ENCODE results near the gene IQCM. TPM values are rescaled to one million over a fixed set of nuclear protein-coding genes. Genes with fewer than 3 reads are reported as not detected.

The IQCM gene
- total RNA-seq, 1 experiment from 2014 or later: not detected

DNA sequence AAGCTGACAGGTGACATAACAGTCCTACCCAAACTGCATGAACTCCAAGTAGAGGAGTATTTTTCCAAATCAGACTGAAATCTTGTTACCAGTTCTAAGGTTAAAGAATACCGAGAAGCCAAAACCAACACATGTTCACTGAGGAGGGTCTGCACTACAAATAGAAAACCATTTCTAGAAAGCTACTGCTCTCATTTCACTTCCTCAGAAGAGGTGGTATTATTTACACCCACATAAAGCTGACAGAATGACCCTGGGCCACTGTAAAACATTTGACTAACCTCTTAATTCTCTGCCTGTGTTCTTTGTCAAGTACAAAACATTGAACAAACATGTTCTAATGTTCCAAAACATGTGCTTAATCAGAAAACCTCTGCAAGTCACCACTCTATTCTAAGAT lies 95.8 kb downstream of the IQCM start:
- ATAC-seq (no peak), DNase-seq (ENCODE audit: low read depth, low spot score) (no peak)
- Histone ChIP-seq H3K27ac (ENCODE audit: low read length) (no peak overlapping the region), H3K4me3 (ENCODE audit: low read depth in 2 of 2, low read length in 2 of 2) (no peak overlapping the region), H3K27me3 (ENCODE audit: control insufficient read depth, insufficient read depth, low read length) (no peaks in the 10 kb centered on the region), H3K36me3 (ENCODE audit: control insufficient read depth, insufficient read depth, low read length) (no peaks in the 10 kb centered on the region), H3K9me3 (ENCODE audit: control insufficient read depth, insufficient read depth, low read depth, low read length) (no peaks in the 10 kb centered on the region), H3K4me1 (ENCODE audit: control insufficient read depth, insufficient read depth, low read length) (no peaks in the 10 kb centered on the region)
- POLR2A ChIA-PET: no interaction called here
- intact Hi-C loops (cut with micrococcal nuclease; ENCODE audit: unreplicated experiment): no loop called here
- CTCF ChIA-PET: no interaction called here
- no TSS peak for BruUV-seq (replicated peaks)
- no peak for TF ChIP-seq TCF7L2 (IDR thresholded peaks at IDR 0.05; ENCODE audit: low read depth, low read length)
- TF ChIP-seq, protein P1, sequence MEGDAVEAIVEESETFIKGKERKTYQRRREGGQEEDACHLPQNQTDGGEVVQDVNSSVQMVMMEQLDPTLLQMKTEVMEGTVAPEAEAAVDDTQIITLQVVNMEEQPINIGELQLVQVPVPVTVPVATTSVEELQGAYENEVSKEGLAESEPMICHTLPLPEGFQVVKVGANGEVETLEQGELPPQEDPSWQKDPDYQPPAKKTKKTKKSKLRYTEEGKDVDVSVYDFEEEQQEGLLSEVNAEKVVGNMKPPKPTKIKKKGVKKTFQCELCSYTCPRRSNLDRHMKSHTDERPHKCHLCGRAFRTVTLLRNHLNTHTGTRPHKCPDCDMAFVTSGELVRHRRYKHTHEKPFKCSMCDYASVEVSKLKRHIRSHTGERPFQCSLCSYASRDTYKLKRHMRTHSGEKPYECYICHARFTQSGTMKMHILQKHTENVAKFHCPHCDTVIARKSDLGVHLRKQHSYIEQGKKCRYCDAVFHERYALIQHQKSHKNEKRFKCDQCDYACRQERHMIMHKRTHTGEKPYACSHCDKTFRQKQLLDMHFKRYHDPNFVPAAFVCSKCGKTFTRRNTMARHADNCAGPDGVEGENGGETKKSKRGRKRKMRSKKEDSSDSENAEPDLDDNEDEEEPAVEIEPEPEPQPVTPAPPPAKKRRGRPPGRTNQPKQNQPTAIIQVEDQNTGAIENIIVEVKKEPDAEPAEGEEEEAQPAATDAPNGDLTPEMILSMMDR (IDR thresholded peaks at IDR 0.05): no peak
- TF ChIP-seq POLR2AphosphoS5 (IDR thresholded peaks at IDR 0.05; ENCODE audit: low read depth, low read length): no peak
- no peak for TF ChIP-seq SIN3A (IDR thresholded peaks at IDR 0.05; ENCODE audit: borderline replicate concordance, insufficient read depth, low read depth, low read length)
- TF ChIP-seq, protein P2, sequence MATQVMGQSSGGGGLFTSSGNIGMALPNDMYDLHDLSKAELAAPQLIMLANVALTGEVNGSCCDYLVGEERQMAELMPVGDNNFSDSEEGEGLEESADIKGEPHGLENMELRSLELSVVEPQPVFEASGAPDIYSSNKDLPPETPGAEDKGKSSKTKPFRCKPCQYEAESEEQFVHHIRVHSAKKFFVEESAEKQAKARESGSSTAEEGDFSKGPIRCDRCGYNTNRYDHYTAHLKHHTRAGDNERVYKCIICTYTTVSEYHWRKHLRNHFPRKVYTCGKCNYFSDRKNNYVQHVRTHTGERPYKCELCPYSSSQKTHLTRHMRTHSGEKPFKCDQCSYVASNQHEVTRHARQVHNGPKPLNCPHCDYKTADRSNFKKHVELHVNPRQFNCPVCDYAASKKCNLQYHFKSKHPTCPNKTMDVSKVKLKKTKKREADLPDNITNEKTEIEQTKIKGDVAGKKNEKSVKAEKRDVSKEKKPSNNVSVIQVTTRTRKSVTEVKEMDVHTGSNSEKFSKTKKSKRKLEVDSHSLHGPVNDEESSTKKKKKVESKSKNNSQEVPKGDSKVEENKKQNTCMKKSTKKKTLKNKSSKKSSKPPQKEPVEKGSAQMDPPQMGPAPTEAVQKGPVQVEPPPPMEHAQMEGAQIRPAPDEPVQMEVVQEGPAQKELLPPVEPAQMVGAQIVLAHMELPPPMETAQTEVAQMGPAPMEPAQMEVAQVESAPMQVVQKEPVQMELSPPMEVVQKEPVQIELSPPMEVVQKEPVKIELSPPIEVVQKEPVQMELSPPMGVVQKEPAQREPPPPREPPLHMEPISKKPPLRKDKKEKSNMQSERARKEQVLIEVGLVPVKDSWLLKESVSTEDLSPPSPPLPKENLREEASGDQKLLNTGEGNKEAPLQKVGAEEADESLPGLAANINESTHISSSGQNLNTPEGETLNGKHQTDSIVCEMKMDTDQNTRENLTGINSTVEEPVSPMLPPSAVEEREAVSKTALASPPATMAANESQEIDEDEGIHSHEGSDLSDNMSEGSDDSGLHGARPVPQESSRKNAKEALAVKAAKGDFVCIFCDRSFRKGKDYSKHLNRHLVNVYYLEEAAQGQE (IDR thresholded peaks at IDR 0.05; ENCODE audit: insufficient read depth in 1 of 2, low read depth in 2 of 2, low read length in 1 of 2): no peak
- in situ Hi-C loops (cut with HindIII; ENCODE audit: low pct_unique_long_range_greater_than_20kb, low sequenced_read_pairs): no loop called here

GRCh38 chr4:149719357-149719756 lies 96.3 kb downstream of the IQCM start:
- TF ChIP-seq POLR2AphosphoS5 (IDR thresholded peaks at IDR 0.05; ENCODE audit: low read depth, low read length): no peak
- TF ChIP-seq, protein P1 (IDR thresholded peaks at IDR 0.05): no peak
- TF ChIP-seq, protein P2 (IDR thresholded peaks at IDR 0.05; ENCODE audit: insufficient read depth in 1 of 2, low read depth in 2 of 2, low read length in 1 of 2): no peak
- TF ChIP-seq SIN3A (IDR thresholded peaks at IDR 0.05; ENCODE audit: borderline replicate concordance, insufficient read depth, low read depth, low read length): no peak
- no peak for TF ChIP-seq TCF7L2 (IDR thresholded peaks at IDR 0.05; ENCODE audit: low read depth, low read length)
- no peak overlapping the region for H3K4me3 ChIP-seq (ENCODE audit: low read depth in 2 of 2, low read length in 2 of 2)
- no TSS peak for BruUV-seq (replicated peaks)
- DNase-seq (ENCODE audit: low read depth, low spot score) (no peak), ATAC-seq (no peak)
- ChIA-PET CTCF (no interaction called here), POLR2A (no interaction called here)
- H3K9me3 ChIP-seq (ENCODE audit: control insufficient read depth, insufficient read depth, low read depth, low read length): no peaks in the 10 kb centered on the region
- no peak overlapping the region for H3K27ac ChIP-seq (ENCODE audit: low read length)
- no peaks in the 10 kb centered on the region for H3K4me1 ChIP-seq (ENCODE audit: control insufficient read depth, insufficient read depth, low read length)
- H3K36me3 ChIP-seq (ENCODE audit: control insufficient read depth, insufficient read depth, low read length): no peaks in the 10 kb centered on the region
- in situ Hi-C loops (cut with HindIII; ENCODE audit: low pct_unique_long_range_greater_than_20kb, low sequenced_read_pairs) (no loop called here), intact Hi-C loops (cut with micrococcal nuclease; ENCODE audit: unreplicated experiment) (no loop called here)
- no peaks in the 10 kb centered on the region for H3K27me3 ChIP-seq (ENCODE audit: control insufficient read depth, insufficient read depth, low read length)
